GM12801 (cell line): ENCODE measurements around the gene PCDHA7.

ENCODE experiments used
- CTCF ChIP-seq: IDR thresholded peaks from one replicate; pipeline ENCODE4 v1.5.1; 2011; ENCODE audit warnings: control low read depth; ENCODE audit not compliant: insufficient read length; ENCODE audit errors: extremely low read depth

Gene PCDHA7, protein sequence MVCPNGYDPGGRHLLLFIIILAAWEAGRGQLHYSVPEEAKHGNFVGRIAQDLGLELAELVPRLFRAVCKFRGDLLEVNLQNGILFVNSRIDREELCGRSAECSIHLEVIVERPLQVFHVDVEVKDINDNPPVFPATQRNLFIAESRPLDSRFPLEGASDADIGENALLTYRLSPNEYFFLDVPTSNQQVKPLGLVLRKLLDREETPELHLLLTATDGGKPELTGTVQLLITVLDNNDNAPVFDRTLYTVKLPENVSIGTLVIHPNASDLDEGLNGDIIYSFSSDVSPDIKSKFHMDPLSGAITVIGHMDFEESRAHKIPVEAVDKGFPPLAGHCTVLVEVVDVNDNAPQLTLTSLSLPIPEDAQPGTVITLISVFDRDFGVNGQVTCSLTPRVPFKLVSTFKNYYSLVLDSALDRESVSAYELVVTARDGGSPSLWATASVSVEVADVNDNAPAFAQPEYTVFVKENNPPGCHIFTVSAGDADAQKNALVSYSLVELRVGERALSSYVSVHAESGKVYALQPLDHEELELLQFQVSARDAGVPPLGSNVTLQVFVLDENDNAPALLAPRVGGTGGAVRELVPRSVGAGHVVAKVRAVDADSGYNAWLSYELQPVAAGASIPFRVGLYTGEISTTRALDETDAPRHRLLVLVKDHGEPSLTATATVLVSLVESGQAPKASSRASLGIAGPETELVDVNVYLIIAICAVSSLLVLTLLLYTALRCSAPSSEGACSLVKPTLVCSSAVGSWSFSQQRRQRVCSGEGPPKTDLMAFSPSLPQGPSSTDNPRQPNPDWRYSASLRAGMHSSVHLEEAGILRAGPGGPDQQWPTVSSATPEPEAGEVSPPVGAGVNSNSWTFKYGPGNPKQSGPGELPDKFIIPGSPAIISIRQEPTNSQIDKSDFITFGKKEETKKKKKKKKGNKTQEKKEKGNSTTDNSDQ

GRCh38 chr5:140833993-140834392, at the start of gene PCDHA7:
PCDHA7 (plus strand) TSS chr5:140834269; CDS start chr5:140834384, 115 bp downstream.
- no peak for TF ChIP-seq CTCF

- no peak for TF ChIP-seq CTCF
Measured at GRCh38 chr5:140785905-140786686, 48.0 kb upstream of the PCDHA7 start, which contains the start of gene PCDHA1. PCDHA1 (plus strand) TSS chr5:140786140.

- no peak for TF ChIP-seq CTCF
Measured at GRCh38 chr5:140791089-140791488, 43.0 kb upstream of the PCDHA7 start.

GRCh38 chr5:140794595-140795258, 39.3 kb upstream of the PCDHA7 start, which contains the start of gene PCDHA2:
PCDHA2 (plus strand) TSS chr5:140794852.
- TF ChIP-seq CTCF, result no peak

- TF ChIP-seq CTCF, result no peak
Measured at GRCh38 chr5:140795259-140795641, 38.8 kb upstream of the PCDHA7 start.

DNA sequence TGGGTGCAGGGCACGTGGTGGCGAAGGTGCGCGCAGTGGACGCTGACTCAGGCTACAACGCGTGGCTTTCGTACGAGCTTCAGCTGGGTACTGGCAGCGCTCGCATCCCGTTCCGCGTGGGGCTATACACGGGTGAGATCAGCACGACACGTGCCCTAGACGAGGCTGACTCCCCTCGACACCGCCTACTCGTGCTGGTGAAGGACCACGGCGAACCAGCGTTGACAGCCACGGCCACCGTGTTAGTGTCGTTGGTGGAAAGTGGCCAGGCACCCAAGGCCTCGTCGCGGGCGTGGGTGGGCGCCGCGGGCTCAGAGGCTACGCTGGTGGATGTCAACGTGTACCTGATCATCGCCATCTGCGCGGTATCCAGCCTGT, 37.4 kb upstream of the PCDHA7 start:
- no peak for TF ChIP-seq CTCF
